Activated CD8-positive, alpha-beta memory T cell treated with anti-CD3 and anti-CD28 coated beads for 48 hours (primary cell): ENCODE results near the gene GTPBP6.
"Not testable (repeated sequence)": the region's sequence is repeated elsewhere in the genome, so short reads cannot be mapped to it uniquely, and the experiment has no call there.

Experiments
- DNase-seq, 3 experiments: peaks; one replicate each; pipeline ENCODE4 v3.0.0-alpha.2; 2020; ENCODE audit warnings: low read depth in 2 of 3, low spot score in 2 of 3

GTPBP6 gene

GRCh38 chrX:335758-336155, 17.2 kb upstream of the GTPBP6 start:
- DNase-seq, result no peak

GRCh38 chrX:334971-335757, 16.6 kb upstream of the GTPBP6 start:
- DNase-seq, result no peak

GRCh38 chrX:334331-334891, 15.8 kb upstream of the GTPBP6 start:
- no peak for DNase-seq

GRCh38 chrX:333611-334311, 15.2 kb upstream of the GTPBP6 start:
- DNase-seq, result no peak

GRCh38 chrX:332916-333610, 14.5 kb upstream of the GTPBP6 start:
- DNase-seq, result no peak

GRCh38 chrX:332496-332860, 13.9 kb upstream of the GTPBP6 start:
- no peak for DNase-seq

- no peak for DNase-seq
Measured at GRCh38 chrX:331825-332495, 13.4 kb upstream of the GTPBP6 start.

- no peak for DNase-seq
Measured at GRCh38 chrX:331151-331824, 12.7 kb upstream of the GTPBP6 start.

GRCh38 chrX:330726-331150, 12.1 kb upstream of the GTPBP6 start:
- no peak for DNase-seq

- not testable (repeated sequence) for DNase-seq
Measured at GRCh38 chrX:330141-330725, 11.6 kb upstream of the GTPBP6 start.

- DNase-seq, result no peak
Measured at GRCh38 chrX:329291-329910, 10.8 kb upstream of the GTPBP6 start.

- no peak for DNase-seq
Measured at GRCh38 chrX:327660-328126, 9.1 kb upstream of the GTPBP6 start.

- not testable (repeated sequence) for DNase-seq
Measured at GRCh38 chrX:324664-325063, 6.1 kb upstream of the GTPBP6 start.

- no peak for DNase-seq
Measured at GRCh38 chrX:323721-324628, 5.4 kb upstream of the GTPBP6 start.

- no peak for DNase-seq
Measured at GRCh38 chrX:320126-320783, 1.7 kb upstream of the GTPBP6 start.

GRCh38 chrX:319579-320125, 1.1 kb upstream of the GTPBP6 start:
- DNase-seq, result no peak

GRCh38 chrX:318068-318738, 393 bp downstream of the GTPBP6 start:
- peak; percentile 90 to 94 (median 91) for DNase-seq
